Measurements from ENCODE around the gene CRIP3.

- TF ChIP-seq CTCF (IDR thresholded peaks at IDR 0.05) (no peak), POLR2A (IDR thresholded peaks at IDR 0.05) (no peak)
Observed at GRCh38 chr6:43292341-43292740, 16.3 kb downstream of the CRIP3 start.
